HCT116 (cell line): ENCODE results near the gene FAXC.

ENCODE experiments used
- CEBPB ChIP-seq: IDR thresholded peaks from 2 replicates; pipeline ENCODE4 v1.6.1; 2012; ENCODE audit warnings: low read depth
- POLR2A ChIP-seq: IDR thresholded peaks from 2 replicates; pipeline ENCODE4 v1.7.0; 2011; ENCODE audit warnings: borderline replicate concordance; ENCODE audit not compliant: insufficient read depth, insufficient read length; ENCODE audit errors: extremely low read depth
- RAD21 ChIP-seq: IDR thresholded peaks from 2 replicates; pipeline ENCODE4 v1.6.1; 2012; ENCODE audit warnings: low read depth, mild to moderate bottlenecking

DNA sequence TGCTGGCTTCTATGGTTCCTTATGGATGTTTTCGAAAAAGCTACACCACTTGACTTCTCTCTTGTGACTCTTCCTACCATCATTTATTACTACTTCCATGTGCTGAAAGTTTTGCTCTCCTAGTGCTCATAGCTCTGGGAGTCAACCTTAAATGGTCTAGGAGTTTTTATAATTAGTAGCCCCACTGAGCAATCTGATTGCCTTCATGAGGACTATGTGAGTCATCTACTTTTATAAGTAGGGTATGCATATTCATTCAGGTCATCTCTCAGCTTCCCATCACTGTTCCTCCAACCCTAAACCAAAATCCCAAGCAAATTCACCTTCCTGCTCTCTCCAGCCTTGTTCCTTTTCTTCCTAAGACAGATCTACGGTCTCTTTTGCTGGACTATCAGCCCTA lies 17.4 kb upstream of the FAXC start:
- TF ChIP-seq RAD21 = no peak
- no peak for TF ChIP-seq CEBPB
- TF ChIP-seq POLR2A = no peak
